PFSK-1 (cell line): ENCODE results near the gene DHTKD1.

Experiments used
- POLR2AphosphoS5 ChIP-seq: IDR thresholded peaks from 2 replicates; pipeline ENCODE4 v1.6.1; 2012; ENCODE audit warnings: low read depth, mild to moderate bottlenecking, control low read depth, low read length, moderate library complexity
- TAF1 ChIP-seq: IDR thresholded peaks from 2 replicates; pipeline ENCODE4 v1.6.1; 2012; ENCODE audit warnings: low read length, control low read depth, borderline replicate concordance; ENCODE audit not compliant: insufficient read depth
- TF ChIP-seq, protein P1 (sequence below), 2 experiments: IDR thresholded peaks; 2 replicates each; pipeline versions ENCODE4 v1.6.1 to v1.8.0; 2011 to 2012; ENCODE audit warnings: low read depth in 2 of 2, low read length in 2 of 2, control low read depth in 1 of 2, inconsistent platforms in 1 of 2, mild to moderate bottlenecking in 1 of 2, moderate library complexity in 1 of 2; ENCODE audit not compliant: insufficient read depth in 1 of 2

DNA sequence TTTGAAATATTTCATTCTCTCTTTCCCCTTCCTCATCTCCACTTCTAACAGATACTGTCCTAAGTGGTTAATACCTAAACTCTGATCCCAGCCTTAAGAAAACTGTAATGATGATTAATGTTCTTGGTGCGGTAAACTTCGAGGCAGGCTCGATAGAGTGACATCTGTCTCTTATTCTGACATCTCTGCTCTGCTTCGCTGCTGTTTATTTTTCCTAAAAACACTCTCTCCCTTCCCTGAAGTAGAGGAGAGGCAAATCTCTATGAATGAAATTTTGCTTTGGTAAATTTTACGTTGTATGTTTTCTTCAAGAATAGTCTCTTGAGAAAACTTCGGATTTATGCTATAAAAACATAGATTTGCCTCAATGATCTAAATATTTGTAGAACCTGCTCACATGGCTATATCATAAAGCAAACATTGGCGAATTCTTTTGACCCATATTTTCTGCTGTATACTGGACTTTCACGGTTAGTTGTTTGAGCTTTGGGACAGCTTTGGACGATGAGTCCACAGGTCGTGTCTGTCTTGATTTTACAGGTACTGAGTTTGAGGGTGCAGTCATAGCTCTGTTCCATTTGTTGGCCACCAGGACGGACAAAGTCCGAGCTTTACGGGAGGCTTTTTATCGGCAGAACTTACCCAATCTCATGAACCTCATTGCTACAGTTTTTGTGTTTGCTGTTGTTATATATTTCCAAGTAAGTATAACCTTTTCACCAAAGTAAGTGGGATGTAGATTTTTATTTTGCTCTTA is 87.8 kb downstream of the DHTKD1 start:
- TF ChIP-seq POLR2AphosphoS5 (no peak), TAF1 (no peak)
- TF ChIP-seq, protein P1, sequence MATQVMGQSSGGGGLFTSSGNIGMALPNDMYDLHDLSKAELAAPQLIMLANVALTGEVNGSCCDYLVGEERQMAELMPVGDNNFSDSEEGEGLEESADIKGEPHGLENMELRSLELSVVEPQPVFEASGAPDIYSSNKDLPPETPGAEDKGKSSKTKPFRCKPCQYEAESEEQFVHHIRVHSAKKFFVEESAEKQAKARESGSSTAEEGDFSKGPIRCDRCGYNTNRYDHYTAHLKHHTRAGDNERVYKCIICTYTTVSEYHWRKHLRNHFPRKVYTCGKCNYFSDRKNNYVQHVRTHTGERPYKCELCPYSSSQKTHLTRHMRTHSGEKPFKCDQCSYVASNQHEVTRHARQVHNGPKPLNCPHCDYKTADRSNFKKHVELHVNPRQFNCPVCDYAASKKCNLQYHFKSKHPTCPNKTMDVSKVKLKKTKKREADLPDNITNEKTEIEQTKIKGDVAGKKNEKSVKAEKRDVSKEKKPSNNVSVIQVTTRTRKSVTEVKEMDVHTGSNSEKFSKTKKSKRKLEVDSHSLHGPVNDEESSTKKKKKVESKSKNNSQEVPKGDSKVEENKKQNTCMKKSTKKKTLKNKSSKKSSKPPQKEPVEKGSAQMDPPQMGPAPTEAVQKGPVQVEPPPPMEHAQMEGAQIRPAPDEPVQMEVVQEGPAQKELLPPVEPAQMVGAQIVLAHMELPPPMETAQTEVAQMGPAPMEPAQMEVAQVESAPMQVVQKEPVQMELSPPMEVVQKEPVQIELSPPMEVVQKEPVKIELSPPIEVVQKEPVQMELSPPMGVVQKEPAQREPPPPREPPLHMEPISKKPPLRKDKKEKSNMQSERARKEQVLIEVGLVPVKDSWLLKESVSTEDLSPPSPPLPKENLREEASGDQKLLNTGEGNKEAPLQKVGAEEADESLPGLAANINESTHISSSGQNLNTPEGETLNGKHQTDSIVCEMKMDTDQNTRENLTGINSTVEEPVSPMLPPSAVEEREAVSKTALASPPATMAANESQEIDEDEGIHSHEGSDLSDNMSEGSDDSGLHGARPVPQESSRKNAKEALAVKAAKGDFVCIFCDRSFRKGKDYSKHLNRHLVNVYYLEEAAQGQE (IDR thresholded peaks at IDR 0.05; ENCODE audit: insufficient read depth in 1 of 2, low read depth in 2 of 2, low read length in 2 of 2): no peak
